HG02840 (cell line): ENCODE data around the gene ZC3H12D.
"Not testable (repeated sequence)": the region's sequence is repeated elsewhere in the genome, so short reads cannot be mapped to it uniquely, and the experiment has no call there.

Experiments used
- ATAC-seq: cut with Tn5 transposase; IDR thresholded peaks from one replicate; pipeline ENCODE4 v1.9.1; 2021; ENCODE audit warnings: mild to moderate bottlenecking, moderate library complexity, moderate number of reproducible peaks; ENCODE audit not compliant: unreplicated experiment, low FRiP score

Gene ZC3H12D

GRCh38 chr6:149461670-149462069, 23.1 kb downstream of the ZC3H12D start:
- no peak for ATAC-seq

DNA sequence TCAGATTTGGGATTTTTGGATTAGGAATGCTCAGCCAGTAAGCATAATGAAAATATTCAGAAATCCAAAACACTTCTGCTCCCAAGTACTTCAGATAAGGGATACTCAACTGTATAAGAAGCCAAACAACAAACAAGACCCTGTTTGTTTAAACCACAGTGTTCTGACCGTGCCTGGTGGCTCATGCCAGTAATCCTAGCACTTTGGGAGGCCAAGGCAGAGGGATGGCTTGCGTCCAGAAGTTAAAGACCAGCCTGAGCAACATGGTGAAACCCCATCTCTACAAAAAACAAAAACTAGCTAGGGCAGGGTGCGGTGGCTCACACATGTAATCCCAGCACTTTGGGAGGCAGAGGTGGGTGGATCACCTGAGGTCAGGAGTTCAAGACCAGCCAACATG, 24.6 kb downstream of the ZC3H12D start:
- not testable (repeated sequence) for ATAC-seq

DNA sequence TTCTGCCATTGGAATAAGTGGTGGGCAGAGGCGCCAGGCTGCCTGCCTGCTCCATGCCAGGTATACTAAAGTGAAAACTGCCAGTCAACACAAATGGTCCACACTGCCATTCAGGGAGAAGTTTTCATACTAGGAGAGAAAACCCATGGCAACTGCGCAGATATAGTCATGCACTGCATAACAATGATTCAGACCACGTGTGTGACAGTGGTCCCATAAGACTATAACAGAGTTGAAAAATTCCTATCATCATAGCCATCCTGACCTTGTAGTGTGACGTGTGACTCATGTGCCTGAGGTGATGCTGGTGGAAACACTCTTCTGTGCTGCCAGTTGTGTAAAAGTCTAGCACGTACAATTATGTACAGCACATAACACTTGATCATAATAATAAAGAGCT, 25.1 kb downstream of the ZC3H12D start:
- no peak for ATAC-seq

GRCh38 chr6:149458806-149459205, 26.0 kb downstream of the ZC3H12D start:
- no peak for ATAC-seq

DNA sequence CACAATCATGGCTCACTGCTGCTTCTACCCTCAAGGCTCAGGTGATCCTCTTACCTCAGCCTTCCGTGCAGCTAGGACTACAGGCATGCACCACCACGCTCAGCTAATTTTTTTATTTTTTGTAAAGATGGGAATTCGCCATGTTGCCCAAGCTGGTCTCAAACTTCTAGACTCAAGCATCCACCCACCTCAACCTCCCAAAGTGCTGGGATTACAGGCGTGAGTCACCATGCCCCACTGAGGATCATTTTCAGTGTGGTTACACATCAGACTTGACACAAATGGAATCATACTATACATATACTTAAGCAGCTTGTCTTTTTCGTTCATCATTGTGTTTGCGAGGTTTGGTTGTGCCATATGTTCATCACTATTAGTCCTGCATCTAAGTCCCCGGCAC, 26.6 kb downstream of the ZC3H12D start:
- no peak for ATAC-seq

- no peak for ATAC-seq
Observed at GRCh38 chr6:149457316-149457884, 27.4 kb downstream of the ZC3H12D start.

DNA sequence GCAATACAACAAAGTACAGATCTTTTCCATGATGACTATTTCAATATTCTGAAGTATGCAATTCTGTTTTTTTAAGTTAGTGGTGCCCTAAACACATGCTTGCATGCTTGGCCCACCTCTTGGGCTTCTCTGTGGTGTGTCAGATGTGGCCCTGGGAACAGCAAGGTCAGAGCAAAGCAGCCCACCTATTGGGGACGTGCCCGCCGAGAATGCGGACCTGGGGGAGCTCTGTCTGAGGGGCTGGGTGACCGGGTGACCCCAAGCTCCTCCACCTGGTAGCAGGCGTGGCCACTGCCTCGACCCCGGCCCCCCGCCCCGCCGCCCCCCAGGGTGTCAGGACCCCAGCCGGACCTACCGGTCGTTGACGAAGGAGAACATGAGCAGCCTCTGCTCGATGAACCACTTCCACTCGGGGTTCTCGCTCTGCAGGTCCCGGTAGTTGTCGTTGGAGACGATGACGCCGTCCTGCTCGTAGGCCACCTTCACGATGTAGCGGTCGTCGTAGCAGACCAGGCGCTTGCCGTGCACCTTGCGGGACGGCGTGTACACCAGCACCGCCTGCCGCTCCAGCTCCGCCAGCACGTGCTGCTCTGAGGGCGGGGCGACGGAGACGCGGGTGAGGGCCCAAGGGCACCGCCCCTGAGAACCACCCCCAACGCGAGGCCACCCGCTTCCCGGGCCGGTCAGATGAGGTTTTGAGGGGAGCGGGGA, 28.3 kb downstream of the ZC3H12D start:
- no peak for ATAC-seq

- ATAC-seq, result no peak
Observed at GRCh38 chr6:149455031-149455732, 29.6 kb downstream of the ZC3H12D start.

- no peak for ATAC-seq
Observed at GRCh38 chr6:149454346-149454848, 30.4 kb downstream of the ZC3H12D start.

- ATAC-seq, result no peak
Observed at GRCh38 chr6:149453597-149454345, 31.0 kb downstream of the ZC3H12D start.

DNA sequence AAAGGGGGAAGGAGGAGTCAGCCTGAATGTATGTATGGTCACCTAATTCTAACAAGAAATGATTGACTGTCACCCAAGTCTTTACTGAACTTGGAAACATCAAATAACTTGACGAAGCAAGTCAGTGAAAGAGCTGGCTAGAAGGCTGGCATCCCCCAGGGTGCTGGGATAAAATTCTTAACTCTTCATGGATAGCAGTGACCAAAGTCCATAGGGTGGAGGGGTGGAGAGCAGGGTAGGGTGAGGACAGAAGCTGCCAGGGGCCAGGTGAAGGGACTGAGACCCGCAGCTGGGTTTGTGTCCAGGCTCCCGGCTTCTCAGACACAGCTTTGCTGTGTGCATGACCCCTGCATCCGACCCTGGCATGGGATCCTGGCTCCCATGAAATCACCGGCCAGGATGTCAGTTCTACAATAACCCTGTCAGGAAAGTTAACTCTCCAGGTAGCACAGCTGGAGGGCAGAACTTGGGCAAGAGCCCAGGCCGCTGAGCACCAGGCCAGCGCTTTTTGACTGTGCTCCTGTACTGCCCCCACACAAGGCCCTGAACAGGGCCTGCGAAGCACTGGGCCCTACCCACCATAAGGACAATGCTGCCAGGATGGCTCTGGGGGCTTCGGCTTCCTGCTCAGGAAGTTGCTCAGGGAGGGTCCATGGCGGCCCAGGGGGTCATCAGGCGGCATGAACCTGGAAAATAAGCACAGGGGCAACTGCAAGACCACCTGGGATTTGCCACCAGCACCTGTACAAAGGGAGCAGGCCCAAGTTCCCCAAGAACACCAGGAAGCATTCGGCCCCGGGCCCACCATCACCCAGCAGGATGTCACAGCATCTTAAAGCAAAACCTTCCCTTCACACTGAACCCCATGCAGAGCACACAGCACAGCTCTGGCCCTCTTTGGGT, 32.5 kb downstream of the ZC3H12D start:
- no peak for ATAC-seq

- ATAC-seq, result no peak
Observed at GRCh38 chr6:149451376-149452036, 33.3 kb downstream of the ZC3H12D start.

- ATAC-seq, result no peak
Observed at GRCh38 chr6:149450679-149451375, 34.0 kb downstream of the ZC3H12D start.

- no peak for ATAC-seq
Observed at GRCh38 chr6:149449831-149450678, 34.8 kb downstream of the ZC3H12D start.

GRCh38 chr6:149448821-149449453, 35.9 kb downstream of the ZC3H12D start:
- no peak for ATAC-seq

DNA sequence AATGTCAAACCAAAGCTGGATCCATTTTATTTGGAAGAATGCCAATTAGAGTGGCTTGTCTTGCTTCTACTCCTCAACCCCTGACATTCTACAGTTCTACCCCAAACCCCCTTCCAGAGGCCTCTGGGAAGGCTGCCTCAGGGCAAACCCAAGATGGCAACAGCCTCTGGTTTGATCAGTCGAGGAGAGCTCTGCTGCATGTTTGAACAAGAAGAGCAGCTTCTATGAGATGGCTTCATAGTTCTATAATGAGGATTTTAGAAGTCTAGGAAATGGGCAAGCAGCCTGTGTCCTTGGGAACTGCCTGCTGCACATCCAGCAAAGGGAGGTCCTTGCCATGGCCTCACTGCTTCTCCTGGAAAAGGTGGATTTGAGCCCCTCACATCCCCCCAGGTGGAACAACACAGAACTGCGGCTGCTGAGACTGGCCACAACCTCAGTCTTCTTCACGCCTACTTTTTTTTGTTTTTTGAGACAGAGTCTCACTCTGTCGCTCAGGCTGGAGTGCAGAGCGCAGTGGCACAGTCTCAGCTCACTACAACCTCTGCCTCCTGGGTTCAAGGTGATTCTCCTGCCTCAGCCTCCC, 37.9 kb downstream of the ZC3H12D start:
- ATAC-seq, result no peak

GRCh38 chr6:149445573-149445972, 39.2 kb downstream of the ZC3H12D start:
- ATAC-seq, result no peak
